Esophagus squamous epithelium (tissue), 5 donors: ENCODE measurements around the gene ADORA2B. TPM values are rescaled to one million over a fixed set of nuclear protein-coding genes. Genes with fewer than 3 reads are reported as not detected.

ENCODE experiments used
- DNase-seq: peaks from one replicate; lab custom pipeline; 2025; lab: John Stamatoyannopoulos, UW
- H3K27ac ChIP-seq, 4 donors: fragments of 200-600 bp; sonication (generic); one replicate each; pipeline ENCODE4 v1.5.1; 2016 to 2019; ENCODE audit warnings: mild to moderate bottlenecking in 1 of 4
- H3K27me3 ChIP-seq, 4 donors: fragments of 200-600 bp; sonication (generic); 1 replicate in 3 of 4; 2 replicates in 1 of 4; pipeline versions ENCODE4 v1.5.1 to v1.6.0; 2017 to 2021; ENCODE audit warnings: antibody characterized with exemption in 1 of 4
- H3K36me3 ChIP-seq, 3 donors: fragments of 200-600 bp; sonication (generic); one replicate each; pipeline ENCODE4 v1.5.1; 2016 to 2019
- H3K4me1 ChIP-seq, 3 donors: fragments of 200-600 bp; sonication (generic); one replicate each; pipeline ENCODE4 v1.5.1; 2017 to 2019
- H3K4me3 ChIP-seq, 4 donors: fragments of 200-600 bp; sonication (generic); 1 replicate in 3 of 4; 2 replicates in 1 of 4; pipeline ENCODE4 v1.5.1; 2016 to 2019; ENCODE audit warnings: mild to moderate bottlenecking in 2 of 4, moderate library complexity in 1 of 4
- H3K9me3 ChIP-seq, 3 donors: fragments of 200-600 bp; sonication (generic); one replicate each; pipeline ENCODE4 v1.5.1; 2016 to 2019
- POLR2A ChIP-seq, 4 donors: fragments of 450-650 bp; IDR thresholded peaks; one replicate each; pipeline ENCODE4 v1.6.1; 2017; ENCODE audit warnings: antibody characterized with exemption in 4 of 4, mild to moderate bottlenecking in 4 of 4, moderate library complexity in 3 of 4
- WGBS, 2 donors: methylation state at CpG; one replicate each; pipeline ENCODE4 v1.1.5; 2018; 5-methylcytosine and 5-hydroxymethylcytosine counted together
- intact Hi-C: fragments of 100-400 bp; cut with DNase I; formaldehyde crosslinking; loops from one replicate; pipeline ENCODE4 v1.15.0; 2022
- total RNA-seq, 4 donors: library from RNA; depleted of rRNA; stranded (reverse); fragments of >200 nt; gene quantifications; one replicate each; pipeline ENCODE4 v1.1.0, GENCODE V29; 2016
- TF ChIP-seq, protein P1 (sequence below), 6 experiments: fragments of 450-650 bp in 4 of 6; fragments of 200-600 bp in 2 of 6; sonication (generic) in 2 of 6; IDR thresholded peaks; one replicate each; pipeline ENCODE4 v1.5.1; 2016 to 2019; ENCODE audit warnings: antibody characterized with exemption in 6 of 6, mild to moderate bottlenecking in 4 of 6, moderate library complexity in 4 of 6
- donor health status: DM: yes; HTN: yes; CAD: no.

The ADORA2B gene
- total RNA-seq, 4 donors from 2014 or later: 12.2 to 34.9 (median 32.0) TPM

DNA sequence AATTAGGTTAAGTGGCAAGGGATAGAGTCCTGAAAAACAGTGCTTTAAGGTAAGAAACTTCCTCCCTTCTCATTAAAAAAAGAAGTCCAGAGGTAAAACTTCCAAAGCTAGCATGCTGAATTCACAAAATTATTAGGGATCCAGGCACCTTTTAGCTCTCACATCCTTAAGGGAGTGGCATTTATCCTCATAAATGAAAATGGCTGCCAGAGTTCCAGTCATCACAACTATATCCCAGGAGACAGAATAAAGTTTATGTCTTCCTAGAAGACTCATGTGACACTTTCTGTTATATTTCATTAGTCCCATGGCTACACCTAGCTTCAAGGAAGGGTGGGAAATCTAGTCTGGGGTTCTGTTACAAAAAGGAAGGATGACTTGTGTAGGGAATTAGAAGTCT is 23.3 kb upstream of the ADORA2B start:
- intact Hi-C loops: no loop called here
- H3K27ac ChIP-seq: no peak overlapping the region
- no peak for TF ChIP-seq POLR2A (IDR thresholded peaks at IDR 0.05)
- TF ChIP-seq, protein P1, sequence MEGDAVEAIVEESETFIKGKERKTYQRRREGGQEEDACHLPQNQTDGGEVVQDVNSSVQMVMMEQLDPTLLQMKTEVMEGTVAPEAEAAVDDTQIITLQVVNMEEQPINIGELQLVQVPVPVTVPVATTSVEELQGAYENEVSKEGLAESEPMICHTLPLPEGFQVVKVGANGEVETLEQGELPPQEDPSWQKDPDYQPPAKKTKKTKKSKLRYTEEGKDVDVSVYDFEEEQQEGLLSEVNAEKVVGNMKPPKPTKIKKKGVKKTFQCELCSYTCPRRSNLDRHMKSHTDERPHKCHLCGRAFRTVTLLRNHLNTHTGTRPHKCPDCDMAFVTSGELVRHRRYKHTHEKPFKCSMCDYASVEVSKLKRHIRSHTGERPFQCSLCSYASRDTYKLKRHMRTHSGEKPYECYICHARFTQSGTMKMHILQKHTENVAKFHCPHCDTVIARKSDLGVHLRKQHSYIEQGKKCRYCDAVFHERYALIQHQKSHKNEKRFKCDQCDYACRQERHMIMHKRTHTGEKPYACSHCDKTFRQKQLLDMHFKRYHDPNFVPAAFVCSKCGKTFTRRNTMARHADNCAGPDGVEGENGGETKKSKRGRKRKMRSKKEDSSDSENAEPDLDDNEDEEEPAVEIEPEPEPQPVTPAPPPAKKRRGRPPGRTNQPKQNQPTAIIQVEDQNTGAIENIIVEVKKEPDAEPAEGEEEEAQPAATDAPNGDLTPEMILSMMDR (IDR thresholded peaks at IDR 0.05): no peak
- H3K36me3 ChIP-seq: no peaks in the 10 kb centered on the region
- no peaks in the 10 kb centered on the region for H3K9me3 ChIP-seq
- peaks cover 0 to 20% (median 0%) of the 10 kb centered on the region in 4 donors for H3K27me3 ChIP-seq
- no peak overlapping the region for H3K4me3 ChIP-seq
- DNase-seq: no peak
- H3K4me1 ChIP-seq: peaks cover 13 to 27% (median 17%) of the 10 kb centered on the region in 3 donors

DNA sequence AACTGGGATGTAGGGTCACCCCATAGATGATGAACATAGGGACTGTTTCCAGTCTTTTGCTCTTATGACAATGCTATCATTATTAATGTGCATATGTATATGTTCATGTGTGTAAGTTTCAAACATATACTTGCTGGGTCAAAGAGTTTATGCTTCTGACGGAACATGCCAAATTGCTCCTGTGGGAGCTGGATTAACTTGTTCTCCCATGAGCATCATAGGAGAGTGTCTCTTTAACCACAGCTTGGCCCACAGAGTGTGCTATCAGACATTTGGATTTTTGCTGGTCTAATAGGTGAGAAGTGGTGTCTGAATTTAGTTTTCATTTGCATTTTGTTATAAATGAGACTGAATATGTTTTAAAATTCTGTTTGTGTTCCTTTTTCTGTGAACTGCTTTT is 22.3 kb upstream of the ADORA2B start:
- 38 to 52% methylated on average over 1 of the region's 1 CpG for WGBS, 2 donors
- peaks cover 7 to 20% (median 13%) of the 10 kb centered on the region in 3 donors for H3K4me1 ChIP-seq
- H3K4me3 ChIP-seq: no peak overlapping the region
- intact Hi-C loops: no loop called here
- no peaks in the 10 kb centered on the region for H3K9me3 ChIP-seq
- H3K27ac ChIP-seq: no peak overlapping the region
- H3K27me3 ChIP-seq: peaks cover 0 to 12% (median 0%) of the 10 kb centered on the region in 4 donors
- TF ChIP-seq POLR2A (IDR thresholded peaks at IDR 0.05): no peak
- TF ChIP-seq, protein P1 (IDR thresholded peaks at IDR 0.05): no peak
- H3K36me3 ChIP-seq: no peaks in the 10 kb centered on the region
- no peak for DNase-seq

DNA sequence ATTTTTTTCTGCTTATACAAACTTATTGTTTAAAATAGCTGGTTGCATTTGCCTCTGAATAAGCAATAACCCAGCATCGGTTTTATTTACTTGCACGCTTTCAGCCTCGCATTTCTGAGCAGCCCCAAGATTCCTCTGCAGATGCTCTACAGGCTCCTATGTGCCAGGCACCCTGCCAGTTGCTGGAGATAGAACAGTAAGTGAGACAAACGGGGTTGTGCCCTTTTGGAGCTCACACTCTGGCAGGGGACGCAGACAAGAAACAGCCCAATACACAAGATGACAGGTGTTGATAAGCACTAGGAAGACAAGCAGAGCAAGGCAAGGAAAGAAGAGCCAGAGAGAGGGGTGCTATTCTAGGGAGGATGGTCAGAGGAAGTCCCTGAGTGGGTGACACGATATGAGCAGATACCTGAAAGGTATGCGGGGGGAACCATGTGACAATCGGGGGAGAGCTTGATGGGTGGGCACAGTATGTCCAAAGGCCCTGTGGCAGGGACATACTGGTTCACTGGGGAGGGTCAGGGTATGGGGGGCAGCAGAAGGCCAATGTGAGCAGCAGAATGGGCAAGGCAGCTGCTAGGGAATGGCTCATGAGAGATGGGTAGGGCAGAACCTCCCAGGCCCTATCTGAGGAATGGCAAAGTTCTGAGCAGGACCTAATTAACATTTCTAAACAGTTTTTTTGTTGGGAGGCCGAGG is 18.7 kb upstream of the ADORA2B start:
- peaks cover 0 to 28% (median 0%) of the 10 kb centered on the region in 4 donors for H3K27me3 ChIP-seq
- intact Hi-C loops: no loop called here
- no peaks in the 10 kb centered on the region for H3K36me3 ChIP-seq
- H3K27ac ChIP-seq: no peak overlapping the region
- WGBS, 2 donors: 78 to 85% methylated on average over 7 to 8 of the region's 9 CpGs
- DNase-seq: no peak
- no peak overlapping the region for H3K4me3 ChIP-seq
- no peak for TF ChIP-seq POLR2A (IDR thresholded peaks at IDR 0.05)
- TF ChIP-seq, protein P1 (IDR thresholded peaks at IDR 0.05): no peak
- H3K4me1 ChIP-seq: peaks cover 0 to 1% (median 0%) of the 10 kb centered on the region in 3 donors
- no peaks in the 10 kb centered on the region for H3K9me3 ChIP-seq

DNA sequence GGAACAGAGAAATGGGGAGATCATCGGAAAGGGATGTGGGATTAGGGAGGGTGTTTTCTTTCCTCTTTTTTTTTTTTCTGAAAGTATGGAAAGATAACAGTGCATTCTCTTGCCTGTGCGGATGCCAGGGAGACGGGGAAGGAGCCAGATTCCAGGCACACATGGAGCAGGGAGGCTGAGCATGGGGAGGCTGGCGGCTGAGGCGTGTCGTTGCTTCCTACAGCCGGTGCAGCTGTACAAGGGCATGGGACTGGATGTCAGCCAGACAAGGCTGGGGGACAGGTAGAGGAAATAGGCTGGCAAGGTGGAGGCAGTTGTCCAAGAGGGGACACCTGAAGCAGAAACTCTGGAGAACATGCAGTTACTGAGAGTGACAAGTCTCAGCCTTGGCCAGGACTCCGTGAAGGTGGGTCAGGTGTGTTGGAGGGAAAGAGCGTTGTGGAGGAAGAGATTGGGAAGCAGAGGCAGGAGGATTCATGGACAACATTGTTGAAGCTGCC is 16.6 kb upstream of the ADORA2B start:
- Histone ChIP-seq H3K27me3 (peaks cover 0 to 28% (median 0%) of the 10 kb centered on the region in 4 donors), H3K36me3 (no peaks in the 10 kb centered on the region), H3K27ac (no peak overlapping the region), H3K4me3 (no peak overlapping the region), H3K4me1 (no peaks in the 10 kb centered on the region), H3K9me3 (no peaks in the 10 kb centered on the region)
- no peak for DNase-seq
- WGBS, 2 donors: 70 to 76% methylated on average over 6 to 9 of the region's 9 CpGs
- TF ChIP-seq, protein P1 (IDR thresholded peaks at IDR 0.05): no peak
- TF ChIP-seq POLR2A (IDR thresholded peaks at IDR 0.05): no peak
- intact Hi-C loops: no loop called here

DNA sequence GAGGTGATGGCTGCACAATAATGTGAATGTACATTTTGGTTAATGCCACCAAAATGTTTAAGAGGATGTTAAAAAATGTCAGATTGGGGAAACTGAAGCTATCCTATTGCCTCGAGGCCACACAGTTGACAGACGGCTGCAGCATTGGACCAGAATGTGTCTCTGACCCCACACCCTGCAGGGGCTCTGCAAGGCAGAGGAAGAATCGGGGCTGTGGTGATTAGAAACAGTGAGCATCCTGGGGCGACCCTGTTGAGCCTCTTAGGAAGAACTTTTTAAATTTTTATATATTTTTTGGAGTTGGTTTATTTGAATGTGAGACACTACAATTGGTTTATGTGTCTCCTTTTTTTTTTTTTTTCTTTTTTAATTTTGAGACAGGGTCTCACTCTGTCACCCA is 15.0 kb upstream of the ADORA2B start:
- DNase-seq: no peak
- intact Hi-C loops: no loop called here
- TF ChIP-seq POLR2A (IDR thresholded peaks at IDR 0.05): no peak
- TF ChIP-seq, protein P1 (IDR thresholded peaks at IDR 0.05): no peak

More for the DNA sequence above, 15.0 kb upstream of the ADORA2B start:
- Histone ChIP-seq H3K4me3 (no peak overlapping the region), H3K9me3 (no peaks in the 10 kb centered on the region), H3K4me1 (no peaks in the 10 kb centered on the region), H3K27me3 (peaks cover 0 to 28% (median 0%) of the 10 kb centered on the region in 4 donors), H3K27ac (no peak overlapping the region), H3K36me3 (no peaks in the 10 kb centered on the region)
- 69 to 81% methylated on average over 4 of the region's 4 CpGs for WGBS, 2 donors
